Large intestine (tissue), 3 donors: Measurements from ENCODE around the gene COG5. TPM values are rescaled to one million over a fixed set of nuclear protein-coding genes. Genes with fewer than 3 reads are reported as not detected.

Experiments
- DNase-seq, 2 donors: peaks; one replicate each; pipeline versions ENCODE4 v3.0.0 to v3.0.0-alpha.2; 2013
- H3K27ac ChIP-seq: one replicate; pipeline ENCODE4 v1.5.1; 2013; ENCODE audit warnings: low read length
- H3K27me3 ChIP-seq: 2 replicates; pipeline ENCODE4 v1.6.1; 2013; ENCODE audit warnings: low read length; ENCODE audit not compliant: control insufficient read depth, insufficient read depth
- H3K36me3 ChIP-seq: 2 replicates; pipeline ENCODE4 v1.6.1; 2013; ENCODE audit warnings: low read length; ENCODE audit not compliant: control insufficient read depth, insufficient read depth
- H3K4me1 ChIP-seq: one replicate; pipeline ENCODE4 v1.6.1; 2013; ENCODE audit warnings: low read length; ENCODE audit not compliant: control insufficient read depth, insufficient read depth
- H3K4me3 ChIP-seq: one replicate; pipeline ENCODE4 v1.5.1; 2013; ENCODE audit warnings: low read length
- H3K9me3 ChIP-seq: one replicate; pipeline ENCODE4 v1.6.1; 2013; ENCODE audit warnings: mild to moderate bottlenecking, low read depth, low read length, moderate library complexity; ENCODE audit not compliant: control insufficient read depth
- WGBS: methylation state at CpG from one replicate; pipeline ENCODE4 v1.1.5; 2013; ENCODE audit warnings: low lambda C conversion rate; ENCODE audit not compliant: insufficient coverage; 5-methylcytosine and 5-hydroxymethylcytosine counted together
- polyA plus RNA-seq: library from polyadenylated mRNA; unstranded; fragments of 120-200 nt; gene quantifications from one replicate; pipeline ENCODE4 v1.2.1, GENCODE V29; 2013

Gene COG5
- polyA plus RNA-seq, 1 donor, result 40.7 TPM

GRCh38 chr7:107506674-107507339, 56.9 kb downstream of the COG5 start:
- H3K27ac ChIP-seq, result peak overlapping the region; percentile 39
- no peaks in the 10 kb centered on the region for H3K9me3 ChIP-seq
- peak; percentile 35 to 65 for DNase-seq
- no peak overlapping the region for H3K4me3 ChIP-seq
- H3K27me3 ChIP-seq, result no peaks in the 10 kb centered on the region
- peaks cover 8% of the 10 kb centered on the region for H3K36me3 ChIP-seq
- no CpG with 5 or more reads among the region's 7 CpGs for WGBS
- peaks cover 11% of the 10 kb centered on the region for H3K4me1 ChIP-seq

GRCh38 chr7:107505997-107506673, 57.6 kb downstream of the COG5 start:
- peak overlapping the region; percentile 39 for H3K27ac ChIP-seq
- H3K27me3 ChIP-seq, result no peaks in the 10 kb centered on the region
- H3K36me3 ChIP-seq, result peaks cover 8% of the 10 kb centered on the region
- no peaks in the 10 kb centered on the region for H3K9me3 ChIP-seq
- H3K4me1 ChIP-seq, result peaks cover 11% of the 10 kb centered on the region
- DNase-seq, result peak; percentile 66 to 88
- no CpG with 5 or more reads among the region's 2 CpGs for WGBS
- no peak overlapping the region for H3K4me3 ChIP-seq

GRCh38 chr7:107505362-107505761, 58.4 kb downstream of the COG5 start:
- no peak for DNase-seq
- no peaks in the 10 kb centered on the region for H3K9me3 ChIP-seq
- peaks cover 11% of the 10 kb centered on the region for H3K4me1 ChIP-seq
- no peak overlapping the region for H3K4me3 ChIP-seq
- no peaks in the 10 kb centered on the region for H3K27me3 ChIP-seq
- H3K36me3 ChIP-seq, result peaks cover 8% of the 10 kb centered on the region
- WGBS, result no CpG with 5 or more reads among the region's 1 CpG
- no peak overlapping the region for H3K27ac ChIP-seq

GRCh38 chr7:107503687-107504086, 60.0 kb downstream of the COG5 start:
- Histone ChIP-seq H3K4me3 (no peak overlapping the region), H3K9me3 (no peaks in the 10 kb centered on the region), H3K27me3 (no peaks in the 10 kb centered on the region), H3K4me1 (peaks cover 11% of the 10 kb centered on the region), H3K27ac (no peak overlapping the region), H3K36me3 (peaks cover 8% of the 10 kb centered on the region)
- no peak for DNase-seq

GRCh38 chr7:107502797-107503196, 60.9 kb downstream of the COG5 start:
- H3K27ac ChIP-seq, result no peak overlapping the region

GRCh38 chr7:107502154-107502553, 61.6 kb downstream of the COG5 start:
- Histone ChIP-seq H3K27ac (no peak overlapping the region), H3K27me3 (no peaks in the 10 kb centered on the region), H3K36me3 (peaks cover 8% of the 10 kb centered on the region), H3K4me3 (no peak overlapping the region), H3K9me3 (no peaks in the 10 kb centered on the region), H3K4me1 (peaks cover 11% of the 10 kb centered on the region)
- WGBS, result 50% methylated on average over 1 of the region's 3 CpGs
- no peak for DNase-seq

More at GRCh38 chr7:107502797-107503196, 60.9 kb downstream of the COG5 start:
- Histone ChIP-seq H3K4me3 (no peak overlapping the region), H3K36me3 (peaks cover 8% of the 10 kb centered on the region), H3K4me1 (peaks cover 11% of the 10 kb centered on the region), H3K9me3 (no peaks in the 10 kb centered on the region), H3K27me3 (no peaks in the 10 kb centered on the region)
- DNase-seq, result no peak
- WGBS, result 60% methylated on average over 1 of the region's 2 CpGs

GRCh38 chr7:107501593-107501992, 62.1 kb downstream of the COG5 start:
- H3K4me1 ChIP-seq, result peaks cover 7% of the 10 kb centered on the region
- peaks cover 6% of the 10 kb centered on the region for H3K36me3 ChIP-seq
- WGBS, result no CpG with 5 or more reads among the region's 1 CpG
- no peak overlapping the region for H3K4me3 ChIP-seq
- DNase-seq, result no peak
- H3K27ac ChIP-seq, result no peak overlapping the region
- no peaks in the 10 kb centered on the region for H3K27me3 ChIP-seq
- H3K9me3 ChIP-seq, result no peaks in the 10 kb centered on the region

- DNase-seq, result no peak
- H3K9me3 ChIP-seq, result no peaks in the 10 kb centered on the region
- WGBS, result 100% methylated on average over 1 of the region's 4 CpGs
- no peak overlapping the region for H3K27ac ChIP-seq
- no peaks in the 10 kb centered on the region for H3K27me3 ChIP-seq
- no peaks in the 10 kb centered on the region for H3K4me1 ChIP-seq
- no peaks in the 10 kb centered on the region for H3K36me3 ChIP-seq
- no peak overlapping the region for H3K4me3 ChIP-seq
These were observed 64.0 kb downstream of the COG5 start for GRCh38 chr7:107499731-107500130.

- no peak for DNase-seq
- no peaks in the 10 kb centered on the region for H3K36me3 ChIP-seq
These were observed 68.2 kb downstream of the COG5 start for GRCh38 chr7:107495516-107495915.

GRCh38 chr7:107494884-107495283, 68.8 kb downstream of the COG5 start:
- H3K9me3 ChIP-seq, result no peaks in the 10 kb centered on the region
- no peaks in the 10 kb centered on the region for H3K4me1 ChIP-seq
- no peak overlapping the region for H3K4me3 ChIP-seq
- no peaks in the 10 kb centered on the region for H3K27me3 ChIP-seq
- H3K36me3 ChIP-seq, result no peaks in the 10 kb centered on the region
- no peak overlapping the region for H3K27ac ChIP-seq
- 100% methylated on average over 2 of the region's 6 CpGs for WGBS
- DNase-seq, result no peak

More at GRCh38 chr7:107495516-107495915, 68.2 kb downstream of the COG5 start:
- Histone ChIP-seq H3K27ac (no peak overlapping the region), H3K27me3 (no peaks in the 10 kb centered on the region), H3K9me3 (no peaks in the 10 kb centered on the region), H3K4me3 (no peak overlapping the region), H3K4me1 (no peaks in the 10 kb centered on the region)

- Histone ChIP-seq H3K9me3 (no peaks in the 10 kb centered on the region), H3K4me1 (no peaks in the 10 kb centered on the region), H3K27me3 (no peaks in the 10 kb centered on the region), H3K4me3 (no peak overlapping the region), H3K27ac (no peak overlapping the region), H3K36me3 (no peaks in the 10 kb centered on the region)
- 100% methylated on average over 1 of the region's 3 CpGs for WGBS
- no peak for DNase-seq
These were observed 69.4 kb downstream of the COG5 start for GRCh38 chr7:107494315-107494751.
